ENCODE results near the gene ABCC1. TPM values are rescaled to one million over a fixed set of nuclear protein-coding genes. Genes with fewer than 3 reads are reported as not detected.
A peak's percentile ranks its signal among the peaks of the same experiment; 100 is the strongest.

ABCC1 gene
- total and polyA plus RNA-seq, 2 of the 8 experiments (the other 6 are each of a cell fraction or from before 2014, with no cell fraction given), result 42.6 to 66.8 TPM

DNA sequence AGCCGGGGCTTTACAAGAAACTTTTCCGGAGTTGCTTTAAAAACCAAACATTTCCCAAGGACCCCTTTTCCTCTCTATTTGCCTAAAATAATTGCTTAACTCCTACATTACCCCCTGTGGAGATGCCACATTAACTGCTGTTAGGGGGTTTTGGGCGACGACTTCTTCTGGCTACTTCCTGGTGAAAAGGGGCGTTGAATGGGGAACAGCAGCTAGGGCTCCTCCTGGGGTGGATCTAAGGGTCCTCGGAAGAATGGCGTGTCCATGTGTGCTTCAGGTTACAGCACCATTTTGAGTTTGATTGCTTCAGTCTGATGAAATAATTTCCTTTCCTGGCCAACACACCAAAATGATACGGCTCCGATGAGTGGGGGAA, 22.0 kb downstream of the ABCC1 start:
- TF ChIP-seq CHD1 (IDR thresholded peaks at IDR 0.05; ENCODE audit: low read depth, low read length) (no peak), TAF1 (IDR thresholded peaks at IDR 0.05; ENCODE audit: low read depth, low read length) (no peak), SP1 (IDR thresholded peaks at IDR 0.05; ENCODE audit: low read depth, low read length) (0 out of 2 replicates have a peak, but pooled peaks have one; percentile 5), ASH2L (IDR thresholded peaks at IDR 0.05; ENCODE audit: low read length) (peak; percentile 67)
- WGBS, 2 experiments (ENCODE audit: extremely low coverage in 1 of 2, insufficient coverage in 1 of 2, insufficient read length in 1 of 2, insufficient replicate concordance in 2 of 2, low coverage in 1 of 2, low lambda C conversion rate in 2 of 2, missing lambda C conversion rate in 1 of 2), result 39% methylated on average over 9 of the region's 9 CpGs; no CpG with 5 or more reads in 1 of the 2 experiments
- Histone ChIP-seq H3K14ac (ENCODE audit: insufficient read length) (no peak overlapping the region), H3K4me1 (replicated peaks in 1 of 4; ENCODE audit: control insufficient read depth in 3 of 4, insufficient read depth in 4 of 4, low read length in 3 of 4) (peaks cover 9 to 25% (median 17%) of the 10 kb centered on the region in 4 experiments), H3K4me2 (ENCODE audit: insufficient read depth in 1 of 2, low read depth in 2 of 2, low read length in 2 of 2) (peak overlapping the region; percentile 48 to 66), H3K23me2 (ENCODE audit: low read depth, low read length) (peaks cover 5% of the 10 kb centered on the region), H3K36me3 (ENCODE audit: control insufficient read depth in 2 of 4, insufficient read depth in 4 of 4, low read length in 3 of 4) (peaks cover 0 to 9% (median 3%) of the 10 kb centered on the region in 4 experiments; a peak in 2 of 8 replicates), H2BK15ac (ENCODE audit: low read length) (no peak overlapping the region), H3K9me3 (ENCODE audit: insufficient read depth in 2 of 2, low read depth in 1 of 2, low read length in 1 of 2) (peaks cover 5 to 6% of the 10 kb centered on the region in 2 experiments; a peak in 2 of 4 replicates), H3K27ac (ENCODE audit: low read depth, low read length) (peak overlapping the region; percentile 84), H2AFZ (ENCODE audit: low read length) (no peak overlapping the region), H3K79me2 (ENCODE audit: control insufficient read depth in 1 of 2, insufficient read depth in 2 of 2, low read length in 2 of 2) (peaks cover 21 to 80% of the 10 kb centered on the region in 2 experiments), H4K5ac (ENCODE audit: insufficient read length, low read depth, low read length) (no peak overlapping the region), H3K27me3 (replicated peaks in 1 of 4; ENCODE audit: control insufficient read depth in 3 of 4, extremely low read depth in 1 of 4, insufficient read depth in 3 of 4, low read length in 3 of 4) (no peaks in the 10 kb centered on the region), H2BK20ac (ENCODE audit: low read length) (peak overlapping the region; percentile 41; the same call in 1 of the 2 replicates), H3K4ac (replicated peaks; ENCODE audit: insufficient read length, low read depth, low read length) (no peak overlapping the region), H4K8ac (ENCODE audit: extremely low read depth, insufficient read depth, low read length) (no peak overlapping the region), H4K20me1 (replicated peaks in 1 of 2; ENCODE audit: control insufficient read depth in 1 of 2, insufficient read depth in 2 of 2, low read length in 2 of 2) (peaks cover 0 to 10% of the 10 kb centered on the region in 2 experiments), H2BK120ac (replicated peaks; ENCODE audit: low read depth, low read length) (no peak overlapping the region), H3K23ac (ENCODE audit: insufficient read length) (no peak overlapping the region), H4K91ac (replicated peaks; ENCODE audit: insufficient read length, low read length) (peak overlapping the region; percentile 19), H3K4me3 (ENCODE audit: extremely low read depth in 1 of 4, insufficient read depth in 2 of 4, low read depth in 3 of 4, low read length in 4 of 4) (peak overlapping the region in 3 of 4 experiments; percentile 20 to 40 (median 20); a peak in 4 of 8 replicates), H2AK5ac (ENCODE audit: low read depth, low read length) (no peak overlapping the region), H3K9ac (replicated peaks in 1 of 4; ENCODE audit: extremely low read depth in 1 of 4, low read depth in 3 of 4, low read length in 3 of 4) (peak overlapping the region in 3 of 4 experiments; percentile 3 to 23 (median 20); a peak in 4 of 7 replicates), H3K56ac (replicated peaks; ENCODE audit: insufficient read length, low read depth, low read length) (no peak overlapping the region), H2BK5ac (ENCODE audit: low read depth, low read length) (peak overlapping the region; percentile 85; the same call in 1 of the 2 replicates), H3K79me1 (ENCODE audit: low read depth, low read length) (peaks cover 27% of the 10 kb centered on the region), H3K18ac (ENCODE audit: extremely low read depth, low read length) (peak overlapping the region; percentile 82; the same call in 1 of the 2 replicates), H2BK12ac (ENCODE audit: low read depth, low read length) (peak overlapping the region; percentile 97)
- no peak for FAIRE-seq
- ChIA-PET POLR2A (ENCODE audit: partially characterized antibody) (interaction anchor here (1.0 to 2.9 kb wide), 8 partner anchors 9 to 85 kb away, joined by 3 to 19 read pairs (median 7); partner anchors contain the start of gene CEP20), CTCF (ENCODE audit: partially characterized antibody) (interaction anchor here (0.8 kb wide), 1 partner anchor 15 kb away, joined by 3 read pairs; no protein-coding TSS in a partner anchor)
- peak in 1 of 2 experiments; percentile 38 for DNase-seq (ENCODE audit: low read depth in 1 of 2, low spot score in 2 of 2)
